ENCODE measurements around the gene C6orf141.

Gene C6orf141

DNA sequence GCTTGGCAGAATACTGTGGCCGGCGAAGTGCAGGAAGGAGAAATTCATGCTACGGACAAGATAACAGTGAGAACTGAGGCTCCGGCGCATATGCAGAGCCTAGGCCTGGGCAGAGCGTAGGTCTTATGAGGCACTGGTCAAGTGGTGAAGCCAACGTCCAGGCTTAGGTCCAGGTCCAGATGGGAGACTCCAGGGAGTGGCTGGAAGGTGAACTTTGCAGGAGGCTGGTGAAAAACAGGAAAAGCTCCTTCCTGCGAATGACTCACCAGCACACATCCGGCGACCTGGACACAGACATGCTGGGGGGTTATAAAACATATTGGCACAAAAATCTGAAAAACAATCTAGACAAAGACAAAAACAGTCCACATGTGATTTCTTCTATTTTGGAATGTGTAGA lies 15.4 kb downstream of the C6orf141 start:
- Histone ChIP-seq H3K4me2 (ENCODE audit: low read depth, low read length, poor library complexity, severe bottlenecking) (no peak overlapping the region), H3K9ac (ENCODE audit: low read length) (no peak overlapping the region), H3K9me3 (ENCODE audit: insufficient read depth, low read length) (no peaks in the 10 kb centered on the region), H3K79me2 (ENCODE audit: insufficient read depth, low read length) (no peaks in the 10 kb centered on the region), H3K36me3 (ENCODE audit: low read length) (no peaks in the 10 kb centered on the region), H3F3A (ENCODE audit: insufficient read depth) (no peaks in the 10 kb centered on the region), H3K27ac (ENCODE audit: low read depth, low read length) (no peak overlapping the region), H3K27me3 (ENCODE audit: low read length) (peaks cover 3% of the 10 kb centered on the region; the same call in 1 of the 2 replicates), H3K9me2 (replicated peaks; ENCODE audit: insufficient read depth, low read length) (no peaks in the 10 kb centered on the region), H3K4me3 (ENCODE audit: insufficient read depth, low read length, poor library complexity, severe bottlenecking) (no peak overlapping the region), H4K20me1 (ENCODE audit: low read depth, low read length) (no peaks in the 10 kb centered on the region), H2AFZ (ENCODE audit: low read depth, low read length, severe bottlenecking) (no peak overlapping the region)
- TF ChIP-seq EZH2phosphoT487 (conservative IDR thresholded peaks at IDR 0.05; ENCODE audit: low read length) = no peak
- TF ChIP-seq, protein P1, sequence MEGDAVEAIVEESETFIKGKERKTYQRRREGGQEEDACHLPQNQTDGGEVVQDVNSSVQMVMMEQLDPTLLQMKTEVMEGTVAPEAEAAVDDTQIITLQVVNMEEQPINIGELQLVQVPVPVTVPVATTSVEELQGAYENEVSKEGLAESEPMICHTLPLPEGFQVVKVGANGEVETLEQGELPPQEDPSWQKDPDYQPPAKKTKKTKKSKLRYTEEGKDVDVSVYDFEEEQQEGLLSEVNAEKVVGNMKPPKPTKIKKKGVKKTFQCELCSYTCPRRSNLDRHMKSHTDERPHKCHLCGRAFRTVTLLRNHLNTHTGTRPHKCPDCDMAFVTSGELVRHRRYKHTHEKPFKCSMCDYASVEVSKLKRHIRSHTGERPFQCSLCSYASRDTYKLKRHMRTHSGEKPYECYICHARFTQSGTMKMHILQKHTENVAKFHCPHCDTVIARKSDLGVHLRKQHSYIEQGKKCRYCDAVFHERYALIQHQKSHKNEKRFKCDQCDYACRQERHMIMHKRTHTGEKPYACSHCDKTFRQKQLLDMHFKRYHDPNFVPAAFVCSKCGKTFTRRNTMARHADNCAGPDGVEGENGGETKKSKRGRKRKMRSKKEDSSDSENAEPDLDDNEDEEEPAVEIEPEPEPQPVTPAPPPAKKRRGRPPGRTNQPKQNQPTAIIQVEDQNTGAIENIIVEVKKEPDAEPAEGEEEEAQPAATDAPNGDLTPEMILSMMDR (IDR thresholded peaks at IDR 0.05; ENCODE audit: insufficient read depth, low read length, poor library complexity, severe bottlenecking) = no peak

DNA sequence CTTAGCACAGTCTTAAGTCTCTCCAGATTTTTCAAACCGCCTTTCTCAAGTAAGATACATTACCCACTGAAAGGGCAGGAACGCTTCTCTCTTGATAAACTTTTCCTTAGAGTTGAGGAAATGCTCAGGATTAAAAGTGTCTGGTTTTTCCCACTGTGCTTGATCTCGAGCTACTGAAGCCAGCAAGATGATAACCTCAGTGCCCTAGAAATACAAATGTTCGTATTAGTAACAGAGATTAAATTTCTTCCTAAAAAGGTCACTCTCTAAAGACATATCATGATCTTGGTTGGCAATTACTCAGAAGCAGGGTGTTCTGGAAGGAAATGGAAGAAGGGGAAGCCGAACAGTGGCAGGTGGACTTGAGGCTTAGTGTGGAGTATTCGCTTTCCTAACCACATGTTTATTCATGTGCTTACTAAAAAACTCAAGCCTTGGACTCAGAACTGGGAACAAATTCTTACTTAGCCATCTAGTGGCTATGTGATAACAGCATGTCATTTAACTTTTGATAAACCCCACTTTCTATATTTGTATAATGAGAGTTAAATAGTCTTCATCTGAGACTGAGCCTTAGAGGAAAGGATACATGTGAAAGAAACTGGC lies 20.1 kb downstream of the C6orf141 start:
- TF ChIP-seq, protein P1 (IDR thresholded peaks at IDR 0.05; ENCODE audit: insufficient read depth, low read length, poor library complexity, severe bottlenecking) = no peak
- no peak for TF ChIP-seq EZH2phosphoT487 (conservative IDR thresholded peaks at IDR 0.05; ENCODE audit: low read length)
- Histone ChIP-seq H3K9me3 (ENCODE audit: insufficient read depth, low read length) (no peaks in the 10 kb centered on the region), H4K20me1 (ENCODE audit: low read depth, low read length) (no peaks in the 10 kb centered on the region), H3K4me2 (ENCODE audit: low read depth, low read length, poor library complexity, severe bottlenecking) (no peak overlapping the region), H3K36me3 (ENCODE audit: low read length) (no peaks in the 10 kb centered on the region), H3K9ac (ENCODE audit: low read length) (no peak overlapping the region), H3K27ac (ENCODE audit: low read depth, low read length) (no peak overlapping the region), H3K4me3 (ENCODE audit: insufficient read depth, low read length, poor library complexity, severe bottlenecking) (no peak overlapping the region), H3F3A (ENCODE audit: insufficient read depth) (no peaks in the 10 kb centered on the region), H2AFZ (ENCODE audit: low read depth, low read length, severe bottlenecking) (no peak overlapping the region), H3K27me3 (ENCODE audit: low read length) (peaks cover 3% of the 10 kb centered on the region; the same call in 1 of the 2 replicates), H3K79me2 (ENCODE audit: insufficient read depth, low read length) (no peaks in the 10 kb centered on the region), H3K9me2 (replicated peaks; ENCODE audit: insufficient read depth, low read length) (no peaks in the 10 kb centered on the region)

DNA sequence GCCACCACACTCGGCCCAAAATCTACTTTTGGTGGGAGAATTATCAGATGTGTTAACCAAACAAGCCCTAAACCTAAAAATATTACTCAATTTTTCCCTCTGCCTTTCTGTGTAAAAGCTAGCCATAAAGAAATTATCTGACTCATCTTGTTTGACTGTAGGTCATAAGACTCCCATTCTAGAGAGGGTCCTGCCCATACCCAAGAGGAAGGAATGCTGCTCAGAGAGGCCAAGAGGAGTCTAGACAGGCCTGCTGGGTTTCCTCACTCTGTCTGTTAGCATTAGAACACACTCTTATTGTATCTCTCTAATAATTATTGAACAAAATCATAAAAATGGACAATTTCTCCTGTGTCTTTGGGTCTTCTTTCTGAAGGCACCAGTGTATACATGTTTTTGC lies 26.1 kb downstream of the C6orf141 start:
- Histone ChIP-seq H3K9me3 (ENCODE audit: insufficient read depth, low read length) (no peaks in the 10 kb centered on the region), H3K4me3 (ENCODE audit: insufficient read depth, low read length, poor library complexity, severe bottlenecking) (no peak overlapping the region), H3K9ac (ENCODE audit: low read length) (no peak overlapping the region), H3K36me3 (ENCODE audit: low read length) (no peaks in the 10 kb centered on the region), H3K4me2 (ENCODE audit: low read depth, low read length, poor library complexity, severe bottlenecking) (no peak overlapping the region), H2AFZ (ENCODE audit: low read depth, low read length, severe bottlenecking) (no peak overlapping the region), H3F3A (ENCODE audit: insufficient read depth) (no peaks in the 10 kb centered on the region), H3K79me2 (ENCODE audit: insufficient read depth, low read length) (no peaks in the 10 kb centered on the region), H3K27ac (ENCODE audit: low read depth, low read length) (no peak overlapping the region), H3K27me3 (ENCODE audit: low read length) (no peaks in the 10 kb centered on the region), H4K20me1 (ENCODE audit: low read depth, low read length) (no peaks in the 10 kb centered on the region), H3K9me2 (replicated peaks; ENCODE audit: insufficient read depth, low read length) (no peaks in the 10 kb centered on the region)
- no peak for TF ChIP-seq EZH2phosphoT487 (conservative IDR thresholded peaks at IDR 0.05; ENCODE audit: low read length)
- TF ChIP-seq, protein P1 (IDR thresholded peaks at IDR 0.05; ENCODE audit: insufficient read depth, low read length, poor library complexity, severe bottlenecking) = no peak
